Trophoblast cell (in vitro differentiated cells and primary cell): ENCODE measurements around the gene VMP1.
A peak's percentile ranks its signal among the peaks of the same experiment; 100 is the strongest.

Experiments
- DNase-seq, 2 donors: peaks; one replicate each; pipeline ENCODE4 v3.0.0-alpha.2; 2016
- H2AFZ ChIP-seq: 2 replicates; pipeline ENCODE4 v1.6.1; 2013; ENCODE audit warnings: low read length, moderate library complexity, mild to moderate bottlenecking; ENCODE audit not compliant: insufficient read depth, poor library complexity
- H2AK5ac ChIP-seq: 2 replicates; pipeline ENCODE4 v1.6.1; 2013; ENCODE audit warnings: mild to moderate bottlenecking, low read length
- H2BK120ac ChIP-seq: 2 replicates; pipeline ENCODE4 v1.6.1; 2013; ENCODE audit warnings: low read length, mild to moderate bottlenecking, moderate library complexity; ENCODE audit not compliant: insufficient read depth, poor library complexity
- H2BK12ac ChIP-seq: 2 replicates; pipeline ENCODE4 v1.6.1; 2013; ENCODE audit warnings: mild to moderate bottlenecking, low read length, moderate library complexity
- H2BK5ac ChIP-seq: 2 replicates; pipeline ENCODE4 v1.6.1; 2013; ENCODE audit warnings: low read length, low read depth, moderate library complexity, mild to moderate bottlenecking; ENCODE audit not compliant: poor library complexity
- H3K14ac ChIP-seq: 2 replicates; pipeline ENCODE4 v1.6.1; 2013; ENCODE audit warnings: mild to moderate bottlenecking, low read length
- H3K18ac ChIP-seq: 2 replicates; pipeline ENCODE4 v1.6.1; 2013; ENCODE audit warnings: mild to moderate bottlenecking, low read length
- H3K23ac ChIP-seq: 2 replicates; pipeline ENCODE4 v1.6.1; 2013; ENCODE audit warnings: low read length
- H3K27ac ChIP-seq: 2 replicates; pipeline ENCODE4 v1.5.1; 2013; ENCODE audit warnings: low read depth, mild to moderate bottlenecking, inconsistent platforms, low read length, moderate library complexity
- H3K27me3 ChIP-seq: 2 replicates; pipeline ENCODE4 v1.6.1; 2013; ENCODE audit warnings: inconsistent platforms, mild to moderate bottlenecking, low read length, moderate library complexity; ENCODE audit not compliant: insufficient read depth
- H3K36me3 ChIP-seq, 2 experiments: 1 replicate in 1 of 2; 2 replicates in 1 of 2; pipeline ENCODE4 v1.6.1; 2013; ENCODE audit warnings: low read length in 2 of 2, mild to moderate bottlenecking in 2 of 2, moderate library complexity in 1 of 2; ENCODE audit not compliant: insufficient read depth in 2 of 2, control insufficient read depth in 1 of 2
- H3K4ac ChIP-seq: 2 replicates; pipeline ENCODE4 v1.6.1; 2013; ENCODE audit warnings: low read depth, mild to moderate bottlenecking, low read length, moderate library complexity
- H3K4me1 ChIP-seq, 2 experiments: 1 replicate in 1 of 2; 2 replicates in 1 of 2; pipeline ENCODE4 v1.6.1; 2013; ENCODE audit warnings: low read length in 2 of 2, mild to moderate bottlenecking in 2 of 2, moderate library complexity in 1 of 2; ENCODE audit not compliant: insufficient read depth in 2 of 2, control insufficient read depth in 1 of 2
- H3K4me2 ChIP-seq: 2 replicates; pipeline ENCODE4 v1.6.1; 2013; ENCODE audit warnings: inconsistent platforms, mild to moderate bottlenecking, low read length, moderate library complexity
- H3K4me3 ChIP-seq: 2 replicates; pipeline ENCODE4 v1.5.1; 2013; ENCODE audit warnings: mild to moderate bottlenecking, low read depth, low read length, inconsistent platforms
- H3K79me1 ChIP-seq: one replicate; pipeline ENCODE4 v1.6.1; 2013; ENCODE audit warnings: low read length
- H3K79me2 ChIP-seq: 2 replicates; pipeline ENCODE4 v1.6.1; 2013; ENCODE audit warnings: low read length, mild to moderate bottlenecking; ENCODE audit not compliant: control insufficient read depth, insufficient read depth, poor library complexity
- H3K9ac ChIP-seq: 2 replicates; pipeline ENCODE4 v1.6.1; 2013; ENCODE audit warnings: mild to moderate bottlenecking, low read length
- H3K9me3 ChIP-seq: 2 replicates; pipeline ENCODE4 v1.6.1; 2013; ENCODE audit warnings: low read depth, mild to moderate bottlenecking, control low read depth, inconsistent platforms, low read length; ENCODE audit not compliant: insufficient read depth
- H4K12ac ChIP-seq: 2 replicates; pipeline ENCODE4 v1.6.1; 2013; ENCODE audit warnings: low read depth, mild to moderate bottlenecking, low read length, moderate library complexity
- H4K8ac ChIP-seq: 2 replicates; pipeline ENCODE4 v1.6.1; 2013; ENCODE audit warnings: low read depth, mild to moderate bottlenecking, low read length, moderate library complexity
- H4K91ac ChIP-seq: one replicate; pipeline ENCODE4 v1.6.1; 2013; ENCODE audit warnings: low read depth, mild to moderate bottlenecking, low read length, moderate library complexity
- WGBS: extraction: QIAGEN DNeasy Blood & Tissue Kit; methylation state at CpG from one replicate; pipeline ENCODE4 v1.1.7; 2013; ENCODE audit warnings: missing lambda C conversion rate; ENCODE audit not compliant: insufficient read length, insufficient coverage; ENCODE audit errors: extremely low coverage; 5-methylcytosine and 5-hydroxymethylcytosine counted together

The VMP1 gene

DNA sequence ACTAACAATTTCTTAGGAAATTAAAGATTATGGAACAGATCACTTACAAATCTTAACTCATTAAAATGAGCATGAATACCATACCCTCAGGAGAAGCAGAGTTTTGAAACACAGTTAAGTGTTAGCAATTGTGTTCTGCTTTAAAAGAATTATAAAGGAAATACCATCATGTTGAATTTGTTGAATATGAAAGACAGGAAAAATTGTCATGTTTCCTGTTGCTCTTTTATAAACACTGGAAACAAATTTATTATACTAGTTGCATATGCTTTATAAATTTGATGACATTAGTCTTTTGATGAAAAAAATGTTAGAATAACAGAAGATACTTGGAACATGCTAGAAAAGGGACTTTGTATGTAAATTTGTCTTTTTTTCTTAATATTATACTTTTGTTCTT, 59.7 kb downstream of the VMP1 start:
- Histone ChIP-seq H3K23ac (no peak overlapping the region), H2BK5ac (no peak overlapping the region), H3K79me2 (peaks cover 4% of the 10 kb centered on the region), H3K79me1 (peaks cover 4% of the 10 kb centered on the region), H3K4me3 (no peak overlapping the region), H3K4me2 (no peak overlapping the region), H3K14ac (no peak overlapping the region), H3K27ac (no peak overlapping the region), H4K91ac (no peak overlapping the region), H3K18ac (no peak overlapping the region), H3K36me3 (peaks cover 11% of the 10 kb centered on the region in 2 experiments), H2AK5ac (no peak overlapping the region), H3K4ac (no peak overlapping the region), H2BK120ac (no peak overlapping the region), H4K8ac (no peak overlapping the region), H3K4me1 (peaks cover 4% of the 10 kb centered on the region in 2 experiments), H2AFZ (no peak overlapping the region), H3K9me3 (no peaks in the 10 kb centered on the region), H3K9ac (no peak overlapping the region), H2BK12ac (no peak overlapping the region), H4K12ac (no peak overlapping the region), H3K27me3 (no peaks in the 10 kb centered on the region)
- no peak for DNase-seq

- no peak overlapping the region for H4K12ac ChIP-seq
- no peaks in the 10 kb centered on the region for H3K79me2 ChIP-seq
- H2BK5ac ChIP-seq, result no peak overlapping the region
- no peak overlapping the region for H3K4me3 ChIP-seq
- no peaks in the 10 kb centered on the region for H3K9me3 ChIP-seq
- no peak overlapping the region for H3K4ac ChIP-seq
- H4K91ac ChIP-seq, result no peak overlapping the region
- WGBS, result no CpG with 5 or more reads among the region's 1 CpG
- peaks cover 8 to 15% of the 10 kb centered on the region in 2 experiments for H3K36me3 ChIP-seq
- H3K18ac ChIP-seq, result no peak overlapping the region
- no peak overlapping the region for H3K4me2 ChIP-seq
- H2AK5ac ChIP-seq, result no peak overlapping the region
- no peak overlapping the region for H3K23ac ChIP-seq
- no peak overlapping the region for H2AFZ ChIP-seq
- no peak overlapping the region for H2BK12ac ChIP-seq
- no peak overlapping the region for H3K9ac ChIP-seq
- no peak overlapping the region for H3K27ac ChIP-seq
- DNase-seq, result peak in 1 of 2 donors; percentile 18
- no peaks in the 10 kb centered on the region for H3K79me1 ChIP-seq
- no peak overlapping the region for H3K14ac ChIP-seq
- H2BK120ac ChIP-seq, result no peak overlapping the region
- no peak overlapping the region for H4K8ac ChIP-seq
- H3K27me3 ChIP-seq, result no peaks in the 10 kb centered on the region
- H3K4me1 ChIP-seq, result no peaks in the 10 kb centered on the region
Measured at GRCh38 chr17:59769887-59770286, 62.4 kb downstream of the VMP1 start.

- Histone ChIP-seq H3K4ac (no peak overlapping the region), H3K4me3 (no peak overlapping the region), H3K36me3 (peaks cover 13% of the 10 kb centered on the region in 2 experiments), H3K4me1 (no peaks in the 10 kb centered on the region), H3K4me2 (no peak overlapping the region), H3K79me1 (no peaks in the 10 kb centered on the region), H3K23ac (no peak overlapping the region), H3K9ac (no peak overlapping the region), H4K8ac (peak overlapping the region; percentile 10), H4K12ac (no peak overlapping the region), H3K79me2 (no peaks in the 10 kb centered on the region), H3K9me3 (no peaks in the 10 kb centered on the region), H3K27me3 (no peaks in the 10 kb centered on the region), H3K27ac (no peak overlapping the region), H2AK5ac (no peak overlapping the region), H3K14ac (no peak overlapping the region), H2BK5ac (no peak overlapping the region), H2AFZ (no peak overlapping the region), H3K18ac (no peak overlapping the region), H2BK120ac (no peak overlapping the region), H4K91ac (no peak overlapping the region), H2BK12ac (no peak overlapping the region)
- no peak for DNase-seq
- WGBS, result no CpG with 5 or more reads among the region's 2 CpGs
Measured at GRCh38 chr17:59771093-59771492, 63.6 kb downstream of the VMP1 start.

DNA sequence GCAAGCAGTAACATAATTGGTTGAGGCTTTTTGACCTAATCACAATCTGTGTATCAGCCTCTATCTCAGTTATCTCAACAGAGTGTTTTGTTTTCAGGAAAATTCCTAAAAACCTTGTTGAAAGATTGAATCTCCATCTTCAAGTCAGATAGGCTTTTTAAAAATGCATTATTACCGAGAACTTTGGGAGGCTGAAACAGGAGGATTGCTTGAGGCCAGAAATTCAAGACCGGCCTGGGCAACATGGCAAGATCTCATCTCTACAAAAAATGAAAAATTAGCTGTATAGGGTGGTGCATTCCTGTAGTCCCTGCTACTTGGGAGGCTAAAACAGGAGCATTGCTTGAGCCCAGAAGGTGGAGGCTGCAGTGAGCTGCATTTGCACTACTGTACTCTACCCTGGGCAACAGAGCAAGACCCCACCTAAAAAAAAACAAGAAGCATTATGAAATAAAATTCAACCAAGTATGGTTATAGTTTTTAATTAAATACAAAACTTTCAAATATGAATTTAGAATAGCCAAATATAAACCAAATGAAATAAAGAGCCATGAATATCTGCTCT, 68.4 kb downstream of the VMP1 start:
- Histone ChIP-seq H3K23ac (no peak overlapping the region), H2BK5ac (no peak overlapping the region), H3K27me3 (no peaks in the 10 kb centered on the region)

More for the DNA sequence above, 68.4 kb downstream of the VMP1 start:
- Histone ChIP-seq H2AK5ac (no peak overlapping the region), H4K12ac (no peak overlapping the region), H3K79me1 (no peaks in the 10 kb centered on the region), H3K4me2 (no peak overlapping the region), H3K14ac (no peak overlapping the region), H3K79me2 (no peaks in the 10 kb centered on the region), H4K91ac (no peak overlapping the region), H3K9me3 (no peaks in the 10 kb centered on the region), H3K4ac (no peak overlapping the region), H3K4me3 (no peak overlapping the region), H3K27ac (no peak overlapping the region), H3K4me1 (no peaks in the 10 kb centered on the region), H3K18ac (no peak overlapping the region), H3K9ac (no peak overlapping the region), H2BK12ac (peak overlapping the region; percentile 64), H2BK120ac (no peak overlapping the region), H2AFZ (no peak overlapping the region), H3K36me3 (peaks cover 10 to 14% of the 10 kb centered on the region in 2 experiments), H4K8ac (no peak overlapping the region)
- DNase-seq, result peak; percentile 53 to 89
- WGBS, result no CpG with 5 or more reads among the region's 2 CpGs
